SW480 (cell line): Measurements from ENCODE around the gene ARF1.
A peak's percentile ranks its signal among the peaks of the same experiment; 100 is the strongest.

Experiments
- DNase-seq: peaks from one replicate; pipeline ENCODE4 v3.0.0-alpha.2; 2016; ENCODE audit warnings: low spot score

ARF1 gene

GRCh38 chr1:228082214-228082917, at the start of gene ARF1:
Gene ARF1, plus strand, starts transcription at chr1:228082708. Its CDS starts 14,407 bp downstream, at chr1:228097115.
- peak; percentile 86 for DNase-seq

DNA sequence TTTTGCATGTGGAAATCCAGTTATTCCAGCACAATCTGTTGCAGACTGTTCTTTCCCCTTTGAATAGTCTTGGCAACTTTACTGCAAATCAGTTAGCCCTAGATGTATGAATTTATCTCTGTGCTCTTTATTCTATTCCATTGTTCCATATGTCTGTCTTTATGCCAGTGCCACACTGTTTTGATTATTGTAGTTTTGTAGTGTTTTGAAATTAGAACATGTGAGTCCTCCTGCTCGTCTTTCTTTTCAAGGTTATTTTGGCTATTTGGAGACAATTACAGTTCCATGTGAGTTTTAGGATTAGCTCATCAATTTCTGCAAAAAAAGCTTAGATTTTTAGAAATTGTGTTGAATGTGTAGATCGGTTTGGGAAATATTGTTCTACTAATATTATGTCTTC, 49.1 kb upstream of the ARF1 start:
- DNase-seq: no peak

DNA sequence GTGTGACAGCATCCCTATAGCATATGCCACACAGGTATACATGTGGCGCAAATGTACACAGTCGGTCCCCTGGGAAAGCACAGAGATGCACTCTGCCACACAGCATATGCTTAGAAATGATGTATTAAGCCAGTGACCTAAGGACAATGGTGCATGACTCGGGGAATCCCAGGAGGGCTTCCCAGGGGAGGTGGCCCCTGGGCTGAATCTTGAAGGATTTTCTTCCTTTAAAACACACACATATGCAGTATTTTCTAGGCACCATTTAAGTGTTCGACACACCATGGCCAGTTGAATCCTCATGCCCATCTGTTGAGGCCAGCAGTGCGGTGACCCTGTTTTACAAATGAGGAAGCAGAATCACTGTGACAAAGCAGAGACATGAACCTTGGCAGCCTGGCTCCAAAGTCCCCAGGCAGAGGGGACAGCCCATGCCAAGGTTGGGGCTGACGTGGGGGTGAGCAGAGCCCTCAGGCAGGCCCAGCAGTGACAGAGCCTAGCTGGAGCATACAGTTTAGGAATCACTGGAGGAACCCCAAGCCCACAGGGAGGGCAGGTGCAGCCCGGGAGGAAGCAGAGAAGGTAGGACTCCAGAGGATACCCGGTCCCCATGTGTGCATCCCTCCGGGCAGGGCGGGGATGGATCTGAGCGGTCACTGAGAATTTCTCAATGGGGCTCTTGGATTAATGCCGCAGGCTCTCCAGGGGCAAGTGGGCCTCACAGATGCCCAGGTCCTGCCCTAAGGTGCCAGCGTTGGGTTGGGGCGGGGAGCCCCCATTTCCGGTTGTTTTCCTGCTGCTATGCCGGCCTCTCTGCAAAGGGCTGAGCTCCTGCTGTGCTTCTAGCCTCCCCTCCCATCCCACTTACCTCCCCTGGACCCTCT, 47.3 kb upstream of the ARF1 start:
- DNase-seq: no peak

DNA sequence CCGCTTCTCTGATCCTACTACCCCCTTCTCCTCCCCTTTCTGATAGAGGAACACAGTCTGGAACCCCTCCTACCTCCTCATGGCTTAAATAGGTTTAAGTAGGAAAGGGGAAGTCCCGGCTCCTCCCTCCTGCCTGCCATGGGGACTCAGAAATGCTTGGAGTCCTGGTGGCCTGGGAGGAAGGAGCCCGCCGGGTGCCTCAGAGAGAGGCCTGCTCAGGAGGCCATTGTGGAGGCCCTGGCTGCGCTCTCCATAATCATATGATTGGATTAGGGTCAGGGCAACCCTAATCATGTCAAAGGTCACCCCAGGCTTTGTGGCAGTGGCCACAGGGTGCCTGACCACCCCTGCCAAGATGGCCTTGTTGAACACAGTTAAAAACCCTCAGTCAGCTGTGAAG, 46.7 kb upstream of the ARF1 start:
- no peak for DNase-seq

DNA sequence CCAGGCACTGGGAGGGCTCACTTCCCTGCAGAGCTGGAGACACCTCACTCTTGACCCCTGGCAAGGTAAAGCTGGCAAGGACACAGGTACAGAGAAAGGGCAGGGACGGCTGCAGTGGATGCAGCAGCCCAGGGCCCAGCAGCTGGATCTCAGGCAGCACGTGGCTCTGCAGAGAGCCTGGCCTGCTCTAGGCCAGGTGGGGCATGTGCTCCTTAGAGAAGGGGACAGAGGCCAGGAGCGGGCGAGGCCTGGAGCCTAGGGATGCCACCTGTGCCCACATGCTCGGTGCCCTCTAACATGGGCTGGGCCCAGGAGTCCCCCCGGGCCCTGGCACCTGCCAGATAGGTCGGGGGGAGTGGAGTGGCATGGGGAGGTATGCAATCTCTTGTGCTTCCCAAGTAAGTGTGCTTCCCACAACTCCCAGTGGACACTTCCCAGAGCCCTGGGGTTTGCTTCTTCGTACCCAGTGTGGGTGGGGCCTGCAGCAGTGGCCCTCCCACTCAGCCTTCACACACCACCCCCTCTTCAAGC, 45.7 kb upstream of the ARF1 start:
- no peak for DNase-seq

GRCh38 chr1:228037401-228038386, 44.8 kb upstream of the ARF1 start:
- peak; percentile 24 for DNase-seq

DNA sequence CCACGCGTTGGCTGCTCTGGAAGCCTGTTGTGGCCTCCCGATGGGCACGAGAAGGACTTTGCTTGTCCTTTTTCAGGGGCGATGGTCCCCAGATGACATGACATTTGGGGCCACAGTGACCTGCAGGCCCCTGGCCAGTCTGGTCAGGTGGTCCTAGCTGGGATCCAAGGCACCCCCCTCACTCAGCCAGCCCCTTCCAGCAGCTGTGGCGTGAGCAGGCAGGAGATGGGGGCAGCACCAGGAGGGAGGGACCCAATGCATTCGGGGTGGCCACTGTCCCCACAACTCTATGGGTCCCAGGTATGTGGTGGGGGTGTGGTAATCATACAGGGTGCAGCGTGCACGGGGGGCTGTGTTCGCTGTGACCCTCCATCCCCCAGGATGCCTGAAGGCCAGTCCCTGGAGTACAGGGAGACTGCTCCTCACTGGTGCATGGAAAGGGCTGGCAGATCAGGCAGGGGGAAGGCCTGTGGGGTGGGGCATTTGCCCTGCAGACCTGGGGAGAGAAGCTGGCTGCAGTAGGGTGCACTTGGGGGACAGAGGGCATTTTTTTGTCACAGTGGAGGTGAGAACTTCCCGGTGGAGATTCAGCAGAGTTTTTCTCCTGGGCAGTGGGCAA, 44.0 kb upstream of the ARF1 start:
- no peak for DNase-seq

DNA sequence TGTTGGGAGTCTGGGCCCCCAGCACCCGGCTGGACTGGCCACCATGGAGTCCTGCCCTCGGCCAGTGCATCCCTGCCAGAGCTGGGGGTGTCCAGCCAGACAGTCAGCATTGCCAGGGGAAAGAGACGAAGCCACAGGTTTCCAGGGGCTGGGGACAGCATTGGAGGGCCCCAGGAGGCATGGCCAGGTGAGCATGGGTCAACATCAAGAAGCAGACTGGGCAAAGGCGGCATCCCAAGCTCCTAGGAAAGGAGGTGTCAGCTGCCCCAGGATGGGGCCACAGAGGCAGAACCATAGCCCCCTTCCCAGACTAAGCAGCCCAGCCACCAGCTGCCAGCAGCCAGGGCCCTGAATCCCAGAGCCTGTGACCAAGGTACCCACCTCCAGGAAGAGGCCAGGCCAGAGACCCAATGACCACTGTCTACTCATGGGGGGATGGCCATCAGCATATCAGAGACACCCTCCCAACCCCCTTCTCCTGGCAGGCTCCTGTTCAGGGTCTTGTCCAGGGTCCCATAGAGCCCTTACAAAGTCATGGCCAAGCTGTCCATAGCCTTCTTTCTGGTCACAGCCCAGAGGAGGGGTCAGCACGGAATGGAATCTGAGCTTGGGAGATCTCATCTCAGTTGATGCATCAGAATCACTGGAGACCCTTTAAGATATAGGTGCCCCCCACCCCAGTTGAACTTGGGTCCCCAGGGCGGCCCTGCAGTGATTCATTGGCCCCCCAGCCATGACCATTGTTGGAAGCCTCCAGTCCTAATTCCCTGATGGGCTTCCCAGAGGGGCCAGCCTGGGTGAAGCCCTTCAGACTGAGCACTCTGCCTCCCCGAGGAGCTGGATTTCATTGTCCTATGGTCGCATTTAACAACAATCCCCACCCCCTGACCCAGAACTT, 43.3 kb upstream of the ARF1 start:
- DNase-seq: no peak

DNA sequence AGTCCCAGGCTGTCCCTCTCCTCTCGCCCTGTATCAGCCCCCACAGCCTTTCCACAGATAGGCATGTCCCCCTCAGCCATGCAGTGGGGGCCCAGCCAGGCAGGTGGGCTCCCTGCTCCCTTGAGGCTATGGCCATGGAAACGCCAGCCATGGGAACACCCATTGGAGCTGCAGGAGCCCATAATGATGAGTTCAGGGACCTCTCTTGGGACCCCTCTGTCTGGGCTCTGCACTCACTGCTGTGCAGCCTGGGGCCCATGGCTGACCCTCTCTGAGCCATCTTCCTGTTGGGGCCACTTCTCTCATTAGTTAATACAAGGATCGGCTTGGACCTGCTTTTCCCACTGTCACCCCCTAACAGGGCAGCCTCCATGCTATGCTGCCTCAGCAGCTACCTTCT, 42.5 kb upstream of the ARF1 start:
- DNase-seq: no peak

DNA sequence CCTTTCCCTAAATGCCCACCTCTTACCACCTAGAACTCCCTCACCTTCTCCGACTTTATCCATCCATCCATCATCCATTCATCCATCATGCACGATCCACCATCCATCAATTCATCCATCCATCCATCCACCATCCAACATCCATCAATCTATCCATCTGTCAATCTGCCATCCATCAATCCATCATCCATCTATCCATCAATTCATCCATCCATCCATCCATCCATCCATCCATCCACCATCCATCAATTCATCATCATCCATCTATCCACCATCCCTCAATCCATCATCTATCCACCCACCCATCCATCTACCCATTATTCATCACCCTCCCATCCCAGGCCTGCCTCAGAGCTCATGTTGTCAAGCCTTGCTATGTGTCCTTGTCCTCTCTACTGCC, 41.2 kb upstream of the ARF1 start:
- no peak for DNase-seq

- no peak for DNase-seq
Measured at GRCh38 chr1:228042508-228042907, 40.0 kb upstream of the ARF1 start.

- DNase-seq: peak; percentile 53
Measured at GRCh38 chr1:228043281-228043848, 39.1 kb upstream of the ARF1 start.

- DNase-seq: no peak
Measured at GRCh38 chr1:228044961-228045360, 37.5 kb upstream of the ARF1 start.

DNA sequence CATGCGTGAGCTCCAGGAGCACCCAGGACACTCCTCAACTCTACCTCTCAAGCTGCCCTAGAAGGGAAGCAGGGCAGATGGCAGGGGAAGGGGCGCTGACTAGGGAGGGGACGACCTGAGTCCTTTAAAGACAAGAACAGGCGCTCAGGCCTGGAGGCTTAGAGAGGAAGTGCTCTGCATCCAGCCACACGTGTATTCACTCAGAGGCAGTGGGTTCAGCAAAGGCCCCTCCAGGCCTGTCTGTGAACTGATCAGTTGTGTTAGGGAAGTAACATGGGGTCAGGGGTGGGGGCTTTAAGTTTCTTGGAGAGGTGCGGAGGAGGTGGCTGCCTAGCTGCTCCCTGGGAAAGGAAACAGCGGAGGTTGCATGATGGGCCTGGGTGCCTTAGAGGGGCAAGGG, 37.1 kb upstream of the ARF1 start:
- no peak for DNase-seq

DNA sequence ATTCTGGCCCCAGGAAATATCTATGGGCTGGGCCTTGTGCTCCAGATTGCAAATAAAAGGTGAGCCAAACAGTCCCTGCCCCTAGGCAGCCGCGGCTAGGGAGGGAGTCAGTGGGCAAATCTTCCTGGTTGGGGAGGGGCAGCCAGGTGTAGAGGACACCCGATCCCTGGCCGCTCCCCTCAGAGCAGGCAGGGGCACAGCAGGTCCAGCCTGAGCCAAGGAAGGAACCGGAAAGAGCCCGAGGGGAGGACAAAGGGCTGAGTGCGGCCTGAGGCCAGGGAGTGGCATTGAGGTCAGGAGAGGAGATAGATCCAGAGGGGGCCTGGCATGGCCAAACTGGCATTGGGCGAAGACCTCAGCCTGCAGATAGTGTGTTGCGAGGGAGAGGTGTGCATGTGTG, 36.6 kb upstream of the ARF1 start:
- no peak for DNase-seq

DNA sequence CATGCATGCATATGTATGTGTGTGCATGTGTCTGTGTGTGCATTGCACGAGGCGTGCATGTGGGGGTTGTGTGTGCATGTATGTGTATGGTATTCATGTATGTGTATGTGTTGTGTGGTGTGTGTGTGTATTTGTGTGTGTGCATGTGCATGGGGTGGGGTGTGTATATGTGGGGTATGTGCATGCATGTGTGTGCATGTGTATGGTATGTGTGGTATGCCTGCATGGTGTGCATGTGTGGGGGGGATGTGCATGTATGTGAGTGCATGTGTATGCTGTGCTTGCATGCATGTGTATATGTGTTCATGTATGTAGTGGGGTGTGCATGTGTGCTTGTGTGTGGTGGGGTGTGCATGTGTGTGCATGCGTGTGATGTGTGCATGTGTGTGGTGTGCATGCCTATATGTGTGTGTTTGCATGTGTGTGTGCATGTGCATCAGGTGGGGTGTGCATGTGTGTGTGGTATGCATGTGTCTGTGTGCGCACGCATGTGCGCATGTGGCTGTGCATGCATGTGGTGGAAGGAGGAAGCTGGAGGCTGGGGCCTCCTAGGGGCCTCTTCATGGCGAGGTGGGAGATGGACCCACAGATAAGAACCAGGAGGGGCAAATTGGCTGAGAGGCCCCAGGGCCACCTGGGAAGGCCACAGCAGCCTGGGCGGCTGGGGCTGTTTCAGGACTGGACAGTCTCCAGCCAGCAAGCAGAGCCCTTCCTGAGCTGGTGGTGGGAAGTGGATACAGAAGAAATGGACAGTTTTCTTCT, 35.9 kb upstream of the ARF1 start:
- no peak for DNase-seq

DNA sequence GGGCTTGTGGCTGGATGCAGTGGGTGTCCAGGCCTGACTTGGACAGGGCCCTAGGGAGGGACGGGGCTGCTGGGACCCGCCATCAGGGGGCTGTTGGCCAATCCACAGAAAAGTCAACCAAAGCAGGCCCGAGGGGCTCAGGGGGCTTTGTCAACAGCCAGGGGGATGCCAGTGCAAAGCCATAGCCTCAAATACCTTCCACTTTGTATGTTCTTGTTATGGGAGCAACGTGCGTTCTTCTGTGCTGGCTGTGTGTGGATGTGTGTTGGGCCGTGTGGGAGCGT, 35.4 kb upstream of the ARF1 start:
- no peak for DNase-seq

- DNase-seq: no peak
Measured at GRCh38 chr1:228048120-228048519, 34.4 kb upstream of the ARF1 start.

- DNase-seq: no peak
Measured at GRCh38 chr1:228048659-228049298, 33.7 kb upstream of the ARF1 start.
